Ectodermal cell (in vitro differentiated cells): ENCODE measurements around the gene PTH1R.

Experiments used
- H3K27ac ChIP-seq: 2 replicates; pipeline ENCODE4 v1.7.0; 2013; ENCODE audit warnings: mild to moderate bottlenecking, low read depth, low read length; ENCODE audit not compliant: insufficient read depth, poor library complexity, severe bottlenecking
- H3K27me3 ChIP-seq: 2 replicates; pipeline ENCODE4 v1.7.0; 2013; ENCODE audit warnings: mild to moderate bottlenecking, low read length; ENCODE audit not compliant: insufficient read depth, control insufficient read depth, poor library complexity, severe bottlenecking
- H3K36me3 ChIP-seq: one replicate; pipeline ENCODE4 v1.7.0; 2013; ENCODE audit warnings: low read length; ENCODE audit not compliant: control insufficient read depth, insufficient read depth
- H3K4me1 ChIP-seq: one replicate; pipeline ENCODE4 v1.7.0; 2013; ENCODE audit warnings: low read length; ENCODE audit not compliant: control insufficient read depth, insufficient read depth
- H3K4me3 ChIP-seq: 2 replicates; pipeline ENCODE4 v1.7.0; 2013; ENCODE audit warnings: low read depth, low read length, control low read depth; ENCODE audit not compliant: insufficient read depth
- H3K9me3 ChIP-seq: 2 replicates; pipeline ENCODE4 v1.7.0; 2013; ENCODE audit warnings: mild to moderate bottlenecking, low read length, moderate library complexity; ENCODE audit not compliant: control insufficient read depth
- WGBS, 2 experiments: methylation state at CpG; one replicate each; pipeline ENCODE4 v1.1.7; 2013; ENCODE audit warnings: missing lambda C conversion rate in 2 of 2; 5-methylcytosine and 5-hydroxymethylcytosine counted together

Gene PTH1R

DNA sequence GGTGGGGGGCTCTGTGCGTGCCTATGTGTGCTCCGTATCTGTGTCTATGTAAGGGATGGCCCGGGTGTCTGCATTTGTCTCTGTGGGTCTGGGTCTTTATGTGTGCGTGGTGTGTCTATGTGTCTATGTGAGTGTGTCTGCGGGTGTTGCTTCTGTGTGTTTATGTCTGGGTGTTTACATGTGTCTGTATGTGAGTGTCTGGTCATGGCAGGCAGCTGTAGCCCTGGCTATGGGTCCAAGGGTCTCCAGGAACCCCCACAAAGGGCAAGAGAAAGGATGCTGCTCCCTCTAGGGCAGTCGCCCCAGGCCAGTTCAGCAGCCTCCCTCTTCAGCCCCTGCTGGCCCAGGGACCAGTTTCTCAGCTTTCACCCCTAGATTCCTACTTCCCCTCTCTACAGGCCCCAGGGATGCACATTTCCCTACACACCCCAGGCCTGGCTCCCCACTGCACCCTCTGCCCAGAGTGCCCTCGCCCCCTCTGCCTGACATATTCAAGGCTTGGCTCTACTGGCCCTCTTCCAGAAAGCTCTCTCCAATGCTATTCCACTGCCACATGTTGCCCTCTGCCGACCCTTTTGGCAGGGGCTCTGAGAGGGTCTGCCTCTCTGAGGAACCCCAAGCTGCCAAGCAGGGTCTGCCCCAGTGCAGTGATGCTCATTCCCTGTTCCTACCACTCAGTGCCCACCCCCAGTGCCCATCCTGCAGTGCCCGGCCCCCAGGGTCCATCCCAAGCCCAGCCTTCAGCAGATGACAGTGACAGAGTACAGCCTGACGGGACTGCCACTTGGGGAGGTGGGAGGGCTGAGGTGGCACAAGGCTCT, 13.2 kb upstream of the PTH1R start:
- H3K4me3 ChIP-seq = no peak overlapping the region
- H3K4me1 ChIP-seq = peaks cover 8% of the 10 kb centered on the region
- WGBS, 2 experiments = 88 to 92% methylated on average over 10 of the region's 10 CpGs
- H3K36me3 ChIP-seq = no peaks in the 10 kb centered on the region
- no peak overlapping the region for H3K27ac ChIP-seq
- no peaks in the 10 kb centered on the region for H3K9me3 ChIP-seq
- H3K27me3 ChIP-seq = no peaks in the 10 kb centered on the region

DNA sequence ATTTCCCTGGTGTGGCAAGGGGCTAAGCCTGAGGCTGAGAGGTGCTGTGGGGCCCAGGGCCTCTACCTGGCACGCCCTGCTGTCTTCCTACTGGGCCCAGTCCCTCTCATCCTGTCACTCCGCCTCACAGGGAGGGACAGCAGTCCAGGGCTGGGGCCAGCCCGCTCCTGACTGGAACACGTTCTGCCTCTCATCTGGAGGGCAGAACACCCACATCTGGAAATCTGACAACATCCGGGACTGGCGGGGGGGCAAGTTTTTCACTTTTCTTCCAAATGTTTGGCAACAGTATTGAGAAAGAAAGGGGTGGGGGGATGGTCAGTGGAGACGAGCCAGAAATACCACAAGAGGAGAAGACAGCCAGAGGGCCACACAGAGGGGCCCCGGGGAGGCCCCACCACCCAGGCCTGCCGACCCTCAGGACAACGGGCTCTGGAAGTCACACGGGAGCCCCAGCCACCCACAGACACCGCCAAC, 12.5 kb upstream of the PTH1R start:
- 82 to 88% methylated on average over 12 of the region's 12 CpGs for WGBS, 2 experiments
- H3K4me3 ChIP-seq = no peak overlapping the region
- peaks cover 8% of the 10 kb centered on the region for H3K4me1 ChIP-seq
- H3K27me3 ChIP-seq = no peaks in the 10 kb centered on the region
- H3K27ac ChIP-seq = no peak overlapping the region
- no peaks in the 10 kb centered on the region for H3K36me3 ChIP-seq
- H3K9me3 ChIP-seq = no peaks in the 10 kb centered on the region

DNA sequence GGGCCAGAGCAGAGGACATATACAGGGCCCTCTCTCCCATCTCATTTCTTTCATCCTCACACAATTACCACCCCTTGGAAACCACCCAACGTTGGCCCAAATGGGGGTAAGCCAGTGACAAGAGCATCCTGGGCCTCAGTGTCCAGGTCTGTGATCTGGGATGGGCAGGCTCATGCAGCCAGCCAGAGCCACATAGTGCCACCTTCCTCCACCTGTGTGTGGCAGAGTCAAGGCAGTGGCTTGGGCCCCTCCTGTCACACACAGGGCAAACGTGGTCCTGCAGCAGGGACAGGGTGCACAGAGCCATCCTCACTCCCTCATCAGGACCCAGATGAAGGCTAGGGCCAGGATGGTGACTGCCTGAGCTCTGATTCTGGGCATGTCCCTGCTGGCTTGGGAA, 12.0 kb upstream of the PTH1R start:
- 72 to 73% methylated on average over 2 of the region's 2 CpGs for WGBS, 2 experiments
- Histone ChIP-seq H3K27me3 (no peaks in the 10 kb centered on the region), H3K4me3 (no peak overlapping the region), H3K9me3 (no peaks in the 10 kb centered on the region), H3K36me3 (no peaks in the 10 kb centered on the region), H3K4me1 (peaks cover 8% of the 10 kb centered on the region), H3K27ac (no peak overlapping the region)

DNA sequence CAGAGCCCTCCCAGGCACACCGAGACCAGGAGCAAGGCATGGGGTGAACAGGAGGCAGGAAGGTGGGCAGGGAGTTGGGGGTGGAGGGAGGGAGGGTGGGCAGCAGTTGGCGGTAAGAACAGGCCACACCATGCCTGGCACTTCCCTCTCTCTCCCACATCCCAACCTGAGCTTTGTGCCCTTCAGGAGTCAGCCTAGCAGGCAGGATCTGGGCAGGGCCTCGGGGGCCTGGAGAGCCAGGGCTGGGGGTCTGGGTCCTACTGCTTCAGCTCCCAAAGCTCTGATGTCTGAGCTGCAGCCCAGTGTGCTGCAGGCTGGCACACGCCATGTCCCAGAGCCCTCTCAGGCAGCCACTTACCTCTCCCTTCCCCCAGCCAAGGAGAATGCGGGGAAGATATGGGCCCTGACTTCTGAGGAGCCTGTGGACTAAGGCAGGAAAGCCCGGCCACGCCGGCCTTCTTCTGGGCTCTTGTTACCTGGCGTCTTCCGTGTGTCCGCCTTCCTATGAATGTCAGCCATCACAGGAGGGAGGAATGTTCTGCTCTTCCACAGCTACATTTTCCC, 11.4 kb upstream of the PTH1R start:
- no peak overlapping the region for H3K27ac ChIP-seq
- H3K9me3 ChIP-seq = no peaks in the 10 kb centered on the region
- no peak overlapping the region for H3K4me3 ChIP-seq
- WGBS, 2 experiments = 89 to 90% methylated on average over 11 of the region's 11 CpGs
- H3K4me1 ChIP-seq = peaks cover 8% of the 10 kb centered on the region
- no peaks in the 10 kb centered on the region for H3K27me3 ChIP-seq
- H3K36me3 ChIP-seq = no peaks in the 10 kb centered on the region

DNA sequence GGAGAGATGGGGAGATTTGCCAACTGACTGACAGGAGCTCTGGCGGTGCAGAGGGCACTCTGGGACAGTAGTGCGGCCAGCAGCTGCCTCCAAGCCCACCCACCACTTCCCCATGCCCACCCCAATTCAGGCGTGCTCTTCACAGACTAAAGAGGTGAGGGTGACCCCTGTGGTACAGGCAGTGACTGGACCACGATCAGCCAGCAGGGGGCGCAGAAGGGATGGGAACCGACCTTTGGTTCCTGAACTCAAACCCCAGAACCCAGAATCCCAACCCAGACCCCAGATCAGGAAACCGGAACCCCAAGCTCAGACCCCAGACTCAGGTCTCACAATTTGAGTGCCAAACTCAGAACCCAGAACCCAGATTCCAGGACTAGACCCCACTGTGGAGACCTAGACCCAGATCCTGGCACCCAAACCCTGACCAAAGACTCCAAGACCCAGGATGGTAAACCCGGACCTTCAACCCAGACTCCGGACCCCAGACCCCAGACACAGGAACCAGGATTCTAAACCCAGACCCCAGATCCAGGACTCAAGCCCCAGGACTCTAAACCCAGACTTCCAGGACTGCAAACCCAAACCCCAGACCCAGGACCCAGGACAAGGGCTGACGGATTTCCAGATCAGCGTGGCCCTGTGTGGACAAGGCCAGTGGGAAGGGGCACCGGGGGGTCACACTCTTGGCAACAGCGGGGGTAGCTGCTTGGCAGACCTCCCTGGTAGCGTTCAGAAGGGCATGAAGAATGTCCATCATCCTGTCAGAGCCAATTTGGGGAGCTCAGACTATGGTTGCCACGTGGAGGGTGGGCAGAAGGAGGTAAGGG, 10.6 kb upstream of the PTH1R start:
- H3K9me3 ChIP-seq = no peaks in the 10 kb centered on the region
- no peak overlapping the region for H3K4me3 ChIP-seq
- peaks cover 12% of the 10 kb centered on the region for H3K4me1 ChIP-seq
- no peak overlapping the region for H3K27ac ChIP-seq
- H3K36me3 ChIP-seq = no peaks in the 10 kb centered on the region
- peaks cover 3% of the 10 kb centered on the region for H3K27me3 ChIP-seq
- 55 to 59% methylated on average over 15 of the region's 15 CpGs for WGBS, 2 experiments

DNA sequence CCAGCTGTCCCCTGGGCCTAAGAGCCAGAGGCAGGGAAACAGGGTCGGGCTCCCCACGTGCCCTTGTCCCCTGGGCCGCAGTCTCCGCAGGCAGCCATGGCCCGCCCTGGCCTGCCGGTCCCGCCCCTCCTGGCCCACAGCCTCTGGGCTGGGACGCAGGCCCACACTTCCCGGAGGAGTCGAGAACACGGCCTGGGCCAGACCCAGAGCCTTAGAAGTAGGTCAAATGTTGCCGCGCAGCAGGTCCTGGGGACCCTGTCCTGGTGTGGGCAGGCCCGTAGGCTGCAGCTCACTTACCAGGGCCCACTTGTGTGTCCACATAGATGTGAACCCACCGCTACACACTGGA, 10.0 kb upstream of the PTH1R start:
- Histone ChIP-seq H3K27ac (no peak overlapping the region), H3K4me3 (no peak overlapping the region), H3K27me3 (peaks cover 3% of the 10 kb centered on the region), H3K36me3 (no peaks in the 10 kb centered on the region), H3K4me1 (peaks cover 18% of the 10 kb centered on the region), H3K9me3 (no peaks in the 10 kb centered on the region)
- 87 to 90% methylated on average over 15 of the region's 15 CpGs for WGBS, 2 experiments

DNA sequence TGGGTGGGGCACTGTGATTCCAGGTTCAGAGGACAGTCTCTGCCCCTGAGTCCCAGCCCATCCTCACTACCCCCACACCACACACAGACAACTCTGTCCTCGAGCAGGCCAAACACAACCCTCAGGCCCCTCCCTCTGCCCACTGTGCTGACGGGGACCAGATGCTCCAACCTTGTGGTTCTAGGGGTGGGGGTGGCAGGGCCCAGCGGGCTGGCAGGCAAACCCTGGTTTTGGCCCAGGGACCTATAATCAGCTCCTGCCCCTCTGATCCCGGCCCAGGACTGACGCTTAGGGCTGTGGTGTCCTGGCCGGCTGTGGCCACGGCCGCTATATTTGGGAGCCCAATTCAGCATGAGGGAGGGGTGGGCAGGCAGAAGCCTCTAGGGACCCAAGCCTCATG, 9.2 kb upstream of the PTH1R start:
- H3K4me3 ChIP-seq = no peak overlapping the region
- no peaks in the 10 kb centered on the region for H3K9me3 ChIP-seq
- no peak overlapping the region for H3K27ac ChIP-seq
- H3K27me3 ChIP-seq = peaks cover 3% of the 10 kb centered on the region
- H3K4me1 ChIP-seq = peaks cover 23% of the 10 kb centered on the region
- H3K36me3 ChIP-seq = no peaks in the 10 kb centered on the region
- WGBS, 2 experiments = 88 to 89% methylated on average over 8 of the region's 8 CpGs

DNA sequence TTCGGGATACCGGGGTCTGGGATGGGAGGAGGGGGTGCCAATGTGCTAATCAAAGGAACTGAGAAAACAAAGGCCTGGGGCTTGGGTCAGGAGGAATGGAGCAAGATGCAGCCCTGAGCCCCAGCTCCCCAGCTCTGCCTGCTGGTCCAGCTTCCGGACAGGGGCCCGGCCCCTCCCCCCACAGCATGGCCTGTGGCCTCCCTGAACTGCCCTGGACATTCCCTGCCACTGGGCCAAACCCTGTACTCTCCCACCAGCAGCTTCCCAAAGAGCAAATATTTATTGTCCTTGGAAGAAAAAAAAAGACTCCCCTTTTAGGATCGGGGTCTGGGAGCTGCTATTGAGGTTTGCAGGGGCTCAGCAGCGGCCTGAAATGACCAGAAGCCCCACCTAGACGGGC, 8.6 kb upstream of the PTH1R start:
- WGBS, 2 experiments = 82 to 88% methylated on average over 7 of the region's 7 CpGs
- Histone ChIP-seq H3K4me1 (peaks cover 29% of the 10 kb centered on the region), H3K36me3 (no peaks in the 10 kb centered on the region), H3K27ac (no peak overlapping the region), H3K4me3 (no peak overlapping the region), H3K27me3 (peaks cover 3% of the 10 kb centered on the region), H3K9me3 (no peaks in the 10 kb centered on the region)

DNA sequence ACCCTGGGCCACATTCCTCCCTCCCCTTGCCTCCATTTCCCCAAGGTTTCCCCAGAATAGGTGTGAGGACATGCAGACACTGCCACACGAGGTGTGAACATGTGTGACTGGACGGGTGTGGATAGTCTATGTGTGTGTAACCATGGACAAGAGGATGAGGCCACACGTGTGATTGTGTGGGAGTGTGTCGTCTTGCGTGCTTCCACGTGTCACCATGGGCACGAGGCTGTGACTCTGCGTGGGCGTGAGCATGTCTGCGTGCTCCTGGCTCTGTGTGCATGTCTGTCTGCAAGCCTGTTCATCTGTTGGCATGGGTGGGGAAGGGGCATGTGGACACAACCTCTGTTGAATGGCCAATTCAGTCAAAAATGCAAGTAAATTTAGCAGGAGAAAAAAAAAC, 8.1 kb upstream of the PTH1R start:
- H3K4me3 ChIP-seq = no peak overlapping the region
- 93% methylated on average over 10 of the region's 10 CpGs for WGBS, 2 experiments
- H3K27me3 ChIP-seq = peaks cover 3% of the 10 kb centered on the region

DNA sequence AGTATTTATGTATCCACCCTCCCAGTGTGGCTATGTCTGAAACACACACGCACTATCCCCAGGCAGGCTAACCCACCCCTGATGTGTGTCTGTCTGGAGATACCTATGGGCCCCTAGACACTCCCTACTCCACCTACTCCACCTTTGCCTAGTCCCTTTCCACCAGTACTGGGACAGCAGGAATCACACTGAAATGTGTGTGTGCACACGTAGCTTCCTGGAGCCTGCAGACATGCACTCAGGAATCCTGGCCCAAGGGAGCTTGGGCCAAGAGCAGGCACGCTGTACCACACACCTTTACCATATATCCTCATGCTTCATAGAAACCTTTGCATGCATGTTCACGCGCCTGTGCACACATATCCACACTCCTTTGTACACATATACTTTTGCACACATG, 6.9 kb upstream of the PTH1R start:
- Histone ChIP-seq H3K9me3 (no peaks in the 10 kb centered on the region), H3K27me3 (peaks cover 3% of the 10 kb centered on the region), H3K36me3 (no peaks in the 10 kb centered on the region), H3K4me1 (peaks cover 29% of the 10 kb centered on the region), H3K4me3 (no peak overlapping the region), H3K27ac (no peak overlapping the region)
- 90 to 93% methylated on average over 5 of the region's 5 CpGs for WGBS, 2 experiments

More for the DNA sequence above, 8.1 kb upstream of the PTH1R start:
- Histone ChIP-seq H3K27ac (no peak overlapping the region), H3K4me1 (peaks cover 29% of the 10 kb centered on the region), H3K36me3 (no peaks in the 10 kb centered on the region), H3K9me3 (no peaks in the 10 kb centered on the region)
